DMS153 treated with DMSO at 0.1 percent for 48 hours (cell line): ENCODE measurements around the gene PDK3.

Experiments
- DNase-seq: peaks from one replicate; lab custom pipeline; 2025; ENCODE audit not compliant: unreplicated experiment; lab: John Stamatoyannopoulos, UW

The PDK3 gene

GRCh38 chrX:24550166-24550565 lies 85.1 kb downstream of the PDK3 start:
- DNase-seq: no peak

GRCh38 chrX:24553011-24553410 lies 87.9 kb downstream of the PDK3 start:
- no peak for DNase-seq

- DNase-seq: no peak
Observed at GRCh38 chrX:24561121-24561520, 96.0 kb downstream of the PDK3 start.

- DNase-seq: no peak
Observed at GRCh38 chrX:24563291-24564010, 98.4 kb downstream of the PDK3 start.

GRCh38 chrX:24566240-24566639 lies 101.2 kb downstream of the PDK3 start:
- no peak for DNase-seq

- no peak for DNase-seq
Observed at GRCh38 chrX:24567169-24567568, 102.1 kb downstream of the PDK3 start.

- DNase-seq: no peak
Observed at GRCh38 chrX:24574743-24575142, 109.7 kb downstream of the PDK3 start.

GRCh38 chrX:24575496-24575895 lies 110.4 kb downstream of the PDK3 start:
- no peak for DNase-seq

- DNase-seq: no peak
Observed at GRCh38 chrX:24577091-24577490, 112.0 kb downstream of the PDK3 start.
